T-helper 1 cell (primary cell): Measurements from ENCODE around the gene TBC1D16.

ENCODE experiments used
- DNase-seq, 5 donors: peaks; one replicate each; pipeline ENCODE4 v3.0.0-alpha.2; 2012 to 2020
- total RNA-seq, 4 donors: gene quantifications; one replicate each; lab custom pipeline; 2026; lab: John Stamatoyannopoulos, UW

Gene TBC1D16, protein sequence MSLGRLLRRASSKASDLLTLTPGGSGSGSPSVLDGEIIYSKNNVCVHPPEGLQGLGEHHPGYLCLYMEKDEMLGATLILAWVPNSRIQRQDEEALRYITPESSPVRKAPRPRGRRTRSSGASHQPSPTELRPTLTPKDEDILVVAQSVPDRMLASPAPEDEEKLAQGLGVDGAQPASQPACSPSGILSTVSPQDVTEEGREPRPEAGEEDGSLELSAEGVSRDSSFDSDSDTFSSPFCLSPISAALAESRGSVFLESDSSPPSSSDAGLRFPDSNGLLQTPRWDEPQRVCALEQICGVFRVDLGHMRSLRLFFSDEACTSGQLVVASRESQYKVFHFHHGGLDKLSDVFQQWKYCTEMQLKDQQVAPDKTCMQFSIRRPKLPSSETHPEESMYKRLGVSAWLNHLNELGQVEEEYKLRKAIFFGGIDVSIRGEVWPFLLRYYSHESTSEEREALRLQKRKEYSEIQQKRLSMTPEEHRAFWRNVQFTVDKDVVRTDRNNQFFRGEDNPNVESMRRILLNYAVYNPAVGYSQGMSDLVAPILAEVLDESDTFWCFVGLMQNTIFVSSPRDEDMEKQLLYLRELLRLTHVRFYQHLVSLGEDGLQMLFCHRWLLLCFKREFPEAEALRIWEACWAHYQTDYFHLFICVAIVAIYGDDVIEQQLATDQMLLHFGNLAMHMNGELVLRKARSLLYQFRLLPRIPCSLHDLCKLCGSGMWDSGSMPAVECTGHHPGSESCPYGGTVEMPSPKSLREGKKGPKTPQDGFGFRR
- total RNA-seq = 2.3 to 4.2 (median 3.9) reads per million in 4 donors

DNA sequence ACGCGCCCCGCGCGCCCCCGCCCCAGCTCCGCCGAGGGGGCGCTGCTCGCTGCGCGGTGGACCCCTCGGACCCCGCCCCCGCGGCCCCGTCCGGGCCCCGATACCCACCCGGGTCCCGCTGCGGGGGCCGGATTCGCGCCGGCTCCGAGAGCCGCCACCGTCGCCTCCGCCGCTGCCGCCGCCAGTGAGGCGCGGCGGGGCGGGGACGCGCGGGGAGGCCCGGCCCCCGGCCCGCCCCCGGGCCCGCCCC, at the start of gene TBC1D16:
Gene TBC1D16 (minus strand): TSS at position 186 of the 250 bp plus-strand sequence. CDS start 22,325 bp downstream, outside the sequence.
- DNase-seq = peak in 2 of 5 donors; percentile 36 to 59

GRCh38 chr17:80084773-80085172, 49.1 kb upstream of the TBC1D16 start:
- no peak for DNase-seq

- no peak for DNase-seq
These were observed 47.5 kb upstream of the TBC1D16 start for GRCh38 chr17:80083136-80083661.

GRCh38 chr17:80082403-80083135, 46.9 kb upstream of the TBC1D16 start:
- DNase-seq = peak in 4 of 5 donors; percentile 37 to 62 (median 44)

DNA sequence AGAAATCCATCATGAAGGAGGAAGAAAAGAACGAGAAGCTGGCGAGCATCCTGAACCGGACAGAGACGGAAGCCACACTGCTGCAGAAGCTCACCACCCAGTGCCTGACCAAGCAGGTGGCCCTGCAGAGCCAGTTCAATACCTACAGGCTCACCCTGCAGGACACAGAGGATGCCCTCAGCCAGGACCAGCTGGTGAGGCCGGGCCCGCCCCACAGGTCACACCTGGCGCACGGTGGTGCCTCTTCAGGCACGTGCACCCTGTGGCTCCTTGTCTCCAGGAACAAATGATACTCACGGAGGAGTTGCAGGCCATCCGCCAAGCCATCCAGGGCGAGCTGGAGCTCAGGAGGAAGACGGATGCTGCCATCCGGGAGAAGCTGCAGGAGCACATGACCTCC, 45.9 kb upstream of the TBC1D16 start:
- DNase-seq = no peak

- DNase-seq = no peak
These were observed 44.4 kb upstream of the TBC1D16 start for GRCh38 chr17:80080081-80080480.

- DNase-seq = no peak
These were observed 36.7 kb upstream of the TBC1D16 start for GRCh38 chr17:80072410-80072809.

DNA sequence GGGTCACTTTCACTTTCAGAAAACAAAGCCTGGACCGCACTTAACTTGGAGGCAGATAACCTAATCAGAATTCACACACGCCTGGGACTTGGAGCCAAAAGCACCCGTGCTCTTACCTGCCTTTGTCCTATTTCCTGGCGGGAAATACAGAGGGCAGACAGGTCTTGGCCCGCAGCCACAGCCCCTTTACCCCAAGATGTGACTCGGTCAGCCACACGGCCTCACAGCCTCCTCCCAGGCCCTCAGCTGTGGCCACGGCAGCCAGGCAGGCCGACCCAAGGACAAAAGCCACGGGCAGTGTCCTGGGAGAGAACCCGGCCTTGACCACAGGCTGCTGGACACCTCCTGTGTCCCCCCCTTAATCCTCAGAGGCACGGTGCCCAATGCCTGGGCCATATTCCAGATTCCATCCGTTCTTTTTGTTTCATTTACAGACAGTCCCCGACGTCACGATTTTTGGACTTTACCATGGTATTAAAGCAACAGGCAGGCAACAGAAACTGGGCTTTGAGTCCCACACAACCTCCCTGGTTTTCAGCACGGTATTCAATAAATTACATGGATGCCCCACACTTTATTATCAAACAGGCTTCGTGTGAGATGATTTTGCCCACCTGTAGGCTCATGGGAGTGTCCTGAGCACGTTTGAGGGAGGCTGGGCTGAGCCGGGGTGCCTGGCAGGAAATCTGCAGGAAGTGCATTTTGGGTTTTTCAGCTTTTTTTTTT, 35.6 kb upstream of the TBC1D16 start:
- no peak for DNase-seq

- no peak for DNase-seq
These were observed 34.9 kb upstream of the TBC1D16 start for GRCh38 chr17:80070375-80071115.

DNA sequence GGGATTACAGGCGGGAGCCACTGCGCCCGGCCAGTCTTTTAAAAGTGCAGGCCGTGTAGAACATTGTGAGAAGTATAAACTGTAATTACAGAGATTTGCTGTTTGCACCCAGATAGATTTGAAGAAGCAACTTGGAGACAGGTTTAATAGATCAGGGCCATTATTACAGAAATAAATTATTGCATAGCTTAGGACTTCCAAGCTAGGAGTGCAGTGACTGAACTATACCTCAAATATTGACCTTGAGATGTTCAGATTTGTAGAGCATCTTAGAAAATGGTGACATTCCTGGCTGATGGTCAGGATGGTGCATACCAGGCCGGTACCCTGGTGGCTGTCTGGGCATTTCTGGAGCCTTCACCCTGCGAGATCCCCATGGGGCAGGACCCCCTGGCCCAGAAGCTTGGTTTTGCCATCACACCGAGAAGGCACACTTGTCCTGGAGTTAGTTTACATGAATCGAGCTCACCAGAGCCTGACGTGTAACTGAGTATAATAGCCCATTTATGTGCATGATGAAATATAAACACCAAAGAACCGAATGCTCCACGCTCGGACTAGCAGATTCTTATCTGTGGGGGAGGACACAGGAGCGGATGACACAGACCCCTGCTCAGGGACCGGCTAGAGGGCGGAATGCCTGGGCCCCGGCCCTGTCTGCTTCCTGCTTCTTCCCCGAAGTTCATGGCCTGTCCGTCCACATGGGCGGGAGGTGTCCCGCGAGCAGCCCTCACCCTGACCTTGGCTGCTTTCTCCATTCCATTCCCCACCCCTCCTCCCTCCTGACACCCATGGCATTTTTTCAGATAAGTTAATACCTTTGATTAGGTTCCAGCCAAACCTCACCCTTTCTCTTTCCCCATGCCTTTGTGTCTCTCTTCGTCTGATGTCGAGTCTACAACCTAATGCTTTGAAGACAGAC, 32.9 kb upstream of the TBC1D16 start:
- DNase-seq = no peak

DNA sequence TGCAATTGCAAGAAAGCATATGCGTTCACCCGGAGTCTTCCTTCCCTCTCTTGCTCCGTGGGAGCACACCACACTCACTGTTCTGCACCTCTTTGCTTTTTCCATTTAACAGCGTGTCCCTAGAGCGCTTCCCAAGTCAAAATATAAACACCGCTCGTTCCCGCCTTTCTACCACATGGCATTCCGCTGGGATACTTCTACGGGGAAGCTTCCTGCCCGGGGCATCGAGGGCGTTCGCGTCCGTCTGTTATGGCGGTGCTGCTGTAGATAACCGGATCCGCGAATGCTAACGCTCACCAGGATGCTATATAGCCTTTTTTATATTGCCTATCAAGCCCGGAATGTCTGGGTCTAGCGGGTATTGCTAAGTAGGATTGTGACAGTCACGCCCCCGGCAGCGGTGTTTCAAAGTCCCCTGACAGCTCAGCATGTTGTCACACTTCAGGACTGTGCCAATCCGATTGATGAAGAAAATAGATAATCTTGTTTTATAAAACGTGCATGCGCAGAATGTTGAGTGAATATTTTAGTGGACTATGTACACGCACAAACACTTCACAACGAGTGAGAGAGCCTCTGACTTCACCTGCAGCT, 31.8 kb upstream of the TBC1D16 start:
- DNase-seq = no peak

- no peak for DNase-seq
These were observed 30.0 kb upstream of the TBC1D16 start for GRCh38 chr17:80065478-80066170.

- no peak for DNase-seq
These were observed 29.0 kb upstream of the TBC1D16 start for GRCh38 chr17:80064696-80065095.

DNA sequence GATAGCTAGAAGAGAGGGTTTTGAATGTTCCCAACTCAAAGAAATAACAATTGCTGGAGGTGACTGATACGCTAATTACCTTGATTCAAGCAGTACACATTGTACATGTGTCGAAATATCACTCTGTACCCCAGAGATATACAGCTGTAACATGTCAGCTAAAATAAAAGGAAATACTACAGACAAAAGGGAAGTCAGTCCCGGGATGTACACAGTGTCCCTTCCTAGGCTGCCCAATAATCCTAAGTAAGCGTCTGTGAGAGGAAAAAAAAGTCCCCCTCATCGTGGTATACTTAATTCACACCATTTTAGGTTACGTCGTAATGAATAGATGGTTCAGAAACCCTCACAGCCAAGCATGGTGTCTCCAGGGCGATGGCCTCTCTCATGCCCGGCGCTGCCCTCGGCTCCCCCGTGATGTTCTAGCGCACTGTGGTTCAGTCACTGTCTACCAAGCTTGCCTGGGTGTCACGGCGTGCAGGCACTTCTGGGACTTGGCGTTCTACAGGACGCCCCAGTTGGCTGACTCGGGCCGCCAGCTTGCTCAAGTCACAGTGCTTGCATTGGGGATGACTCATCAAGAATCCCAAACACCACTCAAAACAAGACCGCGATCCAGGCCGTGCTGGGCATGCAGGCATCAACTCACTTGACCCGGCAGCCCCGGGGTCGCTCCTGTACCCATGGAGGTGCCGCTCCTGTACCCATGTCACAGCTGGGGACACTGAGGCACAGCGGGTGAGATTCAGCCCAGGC, 28.3 kb upstream of the TBC1D16 start:
- DNase-seq = no peak

DNA sequence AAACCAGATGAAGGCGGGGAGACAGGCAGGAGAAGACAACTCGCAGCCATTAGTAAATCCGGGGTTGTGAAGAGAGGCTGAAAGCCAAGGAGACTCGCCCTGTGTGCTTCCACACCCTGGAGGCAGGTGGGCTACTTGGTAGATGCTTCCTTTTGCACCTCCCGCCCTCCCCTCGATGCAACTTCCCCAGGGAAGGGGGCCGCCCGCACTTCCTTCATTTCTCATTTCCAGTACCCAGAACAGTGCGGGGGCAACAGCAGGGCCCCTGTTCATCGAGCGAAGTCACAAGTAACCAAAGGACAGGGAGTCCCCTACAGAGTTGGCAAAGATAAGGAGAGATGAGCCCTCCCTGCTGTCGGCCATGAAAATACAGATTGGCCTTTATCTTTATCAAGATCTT, 25.7 kb upstream of the TBC1D16 start:
- no peak for DNase-seq

GRCh38 chr17:80060644-80061043, 25.0 kb upstream of the TBC1D16 start:
- no peak for DNase-seq

DNA sequence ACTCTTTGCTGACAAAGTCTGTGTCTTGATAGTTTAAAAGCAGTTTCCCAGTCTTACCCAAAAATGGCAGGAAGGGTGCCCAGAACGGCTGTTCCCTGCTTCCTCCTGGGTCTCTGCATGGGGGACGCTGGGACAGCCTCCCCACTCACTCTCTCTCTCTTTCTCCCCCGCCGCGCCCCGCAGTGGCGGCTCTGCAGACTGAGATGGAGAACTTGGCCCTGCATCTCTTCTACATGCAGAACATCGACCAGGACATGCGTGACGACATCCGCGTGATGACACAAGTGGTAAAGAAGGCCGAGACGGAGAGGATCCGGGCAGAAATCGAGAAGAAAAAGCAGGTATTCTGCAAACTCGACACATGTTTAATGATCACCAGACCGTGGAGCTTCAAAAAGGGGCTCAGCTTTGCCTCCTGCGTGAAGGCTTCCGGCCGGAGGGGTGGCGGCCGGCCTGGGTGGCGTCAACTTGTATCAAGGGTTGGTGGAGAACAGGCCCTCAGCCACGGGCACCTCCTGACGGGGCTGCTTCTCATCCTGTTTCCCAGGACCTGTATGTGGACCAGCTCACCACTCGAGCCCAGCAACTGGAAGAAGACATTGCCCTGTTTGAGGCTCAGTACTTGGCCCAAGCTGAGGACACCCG, 22.8 kb upstream of the TBC1D16 start:
- DNase-seq = no peak

GRCh38 chr17:80055597-80055996, 19.9 kb upstream of the TBC1D16 start:
- no peak for DNase-seq
